HCT116 (cell line): Measurements from ENCODE around the gene SLC12A7.

ENCODE experiments used
- CTCF ChIP-seq, 3 experiments: fragments of 200-600 bp in 1 of 3; sonication (generic) in 1 of 3; IDR thresholded peaks in 2 of 3; conservative IDR thresholded peaks in 1 of 3; 2 replicates each; pipeline ENCODE4 v1.5.1; 2012 to 2017; ENCODE audit warnings: low read depth in 2 of 3, low read length in 2 of 3, antibody characterized with exemption in 1 of 3, borderline replicate concordance in 1 of 3, control low read depth in 1 of 3, mild to moderate bottlenecking in 1 of 3, mixed read lengths in 1 of 3, mixed run types in 1 of 3, moderate library complexity in 1 of 3; ENCODE audit not compliant: insufficient read depth in 1 of 3
- EZH2phosphoT487 ChIP-seq: fragments of 200-600 bp; IDR thresholded peaks from 2 replicates; pipeline ENCODE4 v1.6.1; 2018; ENCODE audit warnings: antibody characterized with exemption, borderline replicate concordance
- MAX ChIP-seq: IDR thresholded peaks from 2 replicates; pipeline ENCODE4 v1.6.1; 2012
- REST ChIP-seq: IDR thresholded peaks from 2 replicates; pipeline ENCODE4 v1.6.1; 2012; ENCODE audit warnings: low read depth
- ZNF274 ChIP-seq: fragments of 200-500 bp; sonication (Bioruptor generic); IDR thresholded peaks from 2 replicates; pipeline ENCODE4 v1.6.1; 2014; ENCODE audit warnings: mild to moderate bottlenecking, low read depth, low read length, inconsistent platforms
- TF ChIP-seq, protein P1 (sequence below): IDR thresholded peaks from 2 replicates; pipeline ENCODE4 v1.6.1; 2012

DNA sequence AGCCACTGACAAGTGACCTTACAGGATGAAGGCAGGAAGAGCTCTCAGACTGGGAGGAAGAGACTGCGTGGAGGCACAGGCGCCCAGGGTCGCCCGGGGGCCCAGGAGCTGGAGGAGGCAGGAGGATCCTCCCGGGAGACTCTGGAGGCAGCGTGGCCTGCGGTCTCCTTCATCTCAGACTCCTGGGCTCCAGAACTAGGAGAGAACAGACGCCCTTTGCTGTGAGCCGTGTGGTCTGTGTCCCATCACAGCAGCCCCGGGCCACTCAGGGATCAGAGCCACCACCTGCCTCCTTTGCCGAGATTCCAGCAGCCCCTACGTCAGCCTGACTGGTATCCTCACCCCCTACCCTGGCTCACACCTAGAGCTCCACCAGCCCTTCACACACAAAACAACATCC, 45.2 kb downstream of the SLC12A7 start:
- TF ChIP-seq, protein P1, sequence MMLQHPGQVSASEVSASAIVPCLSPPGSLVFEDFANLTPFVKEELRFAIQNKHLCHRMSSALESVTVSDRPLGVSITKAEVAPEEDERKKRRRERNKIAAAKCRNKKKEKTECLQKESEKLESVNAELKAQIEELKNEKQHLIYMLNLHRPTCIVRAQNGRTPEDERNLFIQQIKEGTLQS = no peak
- TF ChIP-seq EZH2phosphoT487 = no peak
- no peak for TF ChIP-seq ZNF274
- no peak for TF ChIP-seq MAX
- TF ChIP-seq CTCF (IDR thresholded peaks at IDR 0.05 in 2 of 3, conservative IDR thresholded peaks at IDR 0.05 in 1 of 3; ENCODE audit: borderline replicate concordance in 1 of 3, insufficient read depth in 1 of 3, low read depth in 2 of 3, low read length in 2 of 3) = no peak
- TF ChIP-seq REST = no peak
